ENCODE measurements around the gene SNX6. TPM values are rescaled to one million over a fixed set of nuclear protein-coding genes. Genes with fewer than 3 reads are reported as not detected.

SNX6 gene
- total and polyA plus RNA-seq, 9 of the 15 experiments (the other 6 are each of a cell fraction or from before 2014, with no cell fraction given) = 34.6 to 111 (median 57.5) TPM

- no peak for TF ChIP-seq ZBTB8A (IDR thresholded peaks at IDR 0.05; ENCODE audit: partially characterized antibody)
- no peak for TF ChIP-seq ZNF449 (CRISPR knock-in tag; IDR thresholded peaks at IDR 0.05)
- TF ChIP-seq WHSC1 (IDR thresholded peaks at IDR 0.05; ENCODE audit: low read length) = no peak
Observed at GRCh38 chr14:34646570-34647255, 16.8 kb upstream of the SNX6 start (continued).

GRCh38 chr14:34643361-34643760 lies 13.4 kb upstream of the SNX6 start:
- ATAC-seq (no peak), DNase-seq (ENCODE audit: extremely low read depth in 1 of 4, low spot score in 3 of 4) (no peak), FAIRE-seq (no peak)
- ChIA-PET CTCF (ENCODE audit: low intra/inter-chr PET ratio) (no interaction called here), POLR2A (interaction anchor here (0.8 to 0.9 kb wide), 3 partner anchors 9 to 34 kb away, joined by 3 to 4 read pairs (median 3); no protein-coding TSS in a partner anchor)
- Histone ChIP-seq H4K20me1 (replicated peaks; ENCODE audit: control insufficient read depth, insufficient read depth, low read length) (no peaks in the 10 kb centered on the region), H3K4me3 (no peak overlapping the region), H2AFZ (ENCODE audit: low read depth, low read length) (no peak overlapping the region), H3K4me2 (ENCODE audit: insufficient read depth, low read length) (no peak overlapping the region), H3K27ac (ENCODE audit: extremely low read depth, low read depth, low read length) (no peak overlapping the region), H3K27me3 (ENCODE audit: control insufficient read depth in 2 of 2, insufficient read depth in 2 of 2, low read length in 2 of 2) (no peaks in the 10 kb centered on the region), H3K9me3 (replicated peaks; ENCODE audit: control insufficient read depth, insufficient read depth, low read depth, low read length) (no peaks in the 10 kb centered on the region), H3K36me3 (ENCODE audit: control insufficient read depth, insufficient read depth, low read length) (no peaks in the 10 kb centered on the region), H3K79me2 (ENCODE audit: control insufficient read depth, insufficient read depth, low read length) (no peaks in the 10 kb centered on the region), H3K9ac (ENCODE audit: insufficient read depth in 1 of 2, low read depth in 2 of 2, low read length in 2 of 2) (no peak overlapping the region), H3K4me1 (replicated peaks in 1 of 2; ENCODE audit: control insufficient read depth in 2 of 2, insufficient read depth in 2 of 2, low read length in 2 of 2) (peaks cover 3 to 5% of the 10 kb centered on the region in 2 experiments; a peak in 3 of 5 replicates), H3K9me1 (ENCODE audit: control insufficient read depth, insufficient read depth, low read length) (no peaks in the 10 kb centered on the region)
- intact Hi-C loops (cut with micrococcal nuclease) (no loop called here), in situ Hi-C loops (cut with MboI) (no loop called here)
- WGBS (ENCODE audit: insufficient coverage, low coverage, missing lambda C conversion rate) = 83% methylated on average over 4 of the region's 6 CpGs
- BruUV-seq (replicated peaks) = no TSS peak
- TF ChIP-seq NFATC3 (IDR thresholded peaks at IDR 0.05) = no peak

All from K562 (cell line).